Activated T-helper 1 cell treated with anti-CD3 and anti-CD28 coated beads, Interleukin-12 subunit alpha, Interleukin-12 subunit beta, Interleukin-2, Interleukin-4 antibody, amounts not matched to agents 30 ng/mL and 10 ng/mL and 1 ng/mL, durations not matched to agents 14 hours and 24 hours and 36 hours (primary cell): ENCODE results near the gene PPP2R2D. TPM values are rescaled to one million over a fixed set of nuclear protein-coding genes. Genes with fewer than 3 reads are reported as not detected.
"Not testable (repeated sequence)": the region's sequence is repeated elsewhere in the genome, so short reads cannot be mapped to it uniquely, and the experiment has no call there.

Source experiments
- DNase-seq: peaks from one replicate; pipeline ENCODE4 v3.0.0; 2021; ENCODE audit warnings: low spot score
- H3K27ac Mint-ChIP-seq: one replicate; pipeline ENCODE4 v1.8.0; 2021; ENCODE audit warnings: mild to moderate bottlenecking, mixed read lengths
- H3K27me3 Mint-ChIP-seq: one replicate; pipeline ENCODE4 v1.8.0; 2022; ENCODE audit warnings: mild to moderate bottlenecking, moderate library complexity, mixed read lengths; ENCODE audit not compliant: insufficient read depth
- H3K36me3 Mint-ChIP-seq: one replicate; pipeline ENCODE4 v1.8.0; 2021; ENCODE audit warnings: low read depth, mixed read lengths
- H3K4me1 Mint-ChIP-seq: one replicate; pipeline ENCODE4 v1.8.0; 2021; ENCODE audit warnings: low read depth, mixed read lengths
- H3K4me3 Mint-ChIP-seq: one replicate; pipeline ENCODE4 v1.8.0; 2021; ENCODE audit warnings: mild to moderate bottlenecking, moderate library complexity, mixed read lengths
- H3K9me3 Mint-ChIP-seq: one replicate; pipeline ENCODE4 v1.8.0; 2021; ENCODE audit warnings: mixed read lengths
- intact Hi-C: fragments of 100-400 bp; cut with micrococcal nuclease; formaldehyde crosslinking; loops from one replicate; pipeline ENCODE4 v1.15.1; 2024
- total RNA-seq: library from RNA; stranded (reverse); gene quantifications from 2 replicates; pipeline ENCODE4 v1.2.3, GENCODE V29; 2022

Gene PPP2R2D
- total RNA-seq, 1 donor from 2014 or later, result 37.6 TPM

DNA sequence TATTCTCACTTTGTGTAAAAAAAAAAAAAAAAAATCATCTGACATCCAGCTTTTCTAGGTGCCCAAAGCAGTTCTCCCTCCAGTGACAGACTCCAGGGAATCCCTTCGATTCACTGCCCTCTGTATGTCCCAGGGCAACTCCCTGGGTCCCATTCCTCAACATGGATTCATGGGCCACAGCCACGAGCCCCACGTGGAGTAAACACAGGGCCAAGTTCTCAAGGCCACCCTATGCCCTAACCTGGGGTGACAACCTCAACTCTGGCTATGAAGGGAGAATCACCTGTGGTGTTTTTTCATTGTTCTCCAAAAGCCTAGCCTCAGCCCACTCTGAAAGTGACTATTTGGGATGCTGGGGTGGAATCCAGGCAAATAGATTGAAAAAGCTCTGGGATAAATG, 77.6 kb downstream of the PPP2R2D start:
- no peak overlapping the region for H3K27ac Mint-ChIP-seq
- H3K4me1 Mint-ChIP-seq, result peaks cover 68% of the 10 kb centered on the region
- H3K4me3 Mint-ChIP-seq, result peak overlapping the region; percentile 35
- DNase-seq, result no peak
- H3K9me3 Mint-ChIP-seq, result no peaks in the 10 kb centered on the region
- H3K27me3 Mint-ChIP-seq, result peaks cover 6% of the 10 kb centered on the region
- intact Hi-C loops, result no loop called here
- H3K36me3 Mint-ChIP-seq, result peaks cover 11% of the 10 kb centered on the region

DNA sequence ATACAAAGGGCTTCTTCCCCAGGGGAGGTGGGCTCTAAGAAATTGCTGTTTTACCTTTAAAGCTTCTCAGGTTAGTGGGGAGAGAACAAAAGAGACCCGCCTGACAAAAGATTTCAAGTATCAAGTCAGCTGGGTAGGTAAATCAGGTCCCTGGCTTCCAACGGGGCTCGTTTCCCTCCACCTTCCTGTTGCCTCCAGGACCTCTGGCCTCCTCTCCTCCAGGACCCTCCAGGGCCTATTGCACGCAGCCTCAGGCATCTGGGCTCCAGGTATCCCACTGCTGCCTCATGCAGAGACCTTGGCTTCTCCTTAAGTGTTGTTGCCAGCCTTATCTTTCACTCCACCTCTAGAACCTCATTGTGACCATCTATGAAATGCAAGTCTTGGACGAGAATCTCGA, 78.0 kb downstream of the PPP2R2D start:
- Mint-ChIP-seq H3K4me3 (peak overlapping the region; percentile 88), H3K4me1 (peaks cover 64% of the 10 kb centered on the region), H3K9me3 (no peaks in the 10 kb centered on the region), H3K27me3 (peaks cover 8% of the 10 kb centered on the region), H3K27ac (no peak overlapping the region), H3K36me3 (peaks cover 11% of the 10 kb centered on the region)
- intact Hi-C loops, result no loop called here
- DNase-seq, result no peak

DNA sequence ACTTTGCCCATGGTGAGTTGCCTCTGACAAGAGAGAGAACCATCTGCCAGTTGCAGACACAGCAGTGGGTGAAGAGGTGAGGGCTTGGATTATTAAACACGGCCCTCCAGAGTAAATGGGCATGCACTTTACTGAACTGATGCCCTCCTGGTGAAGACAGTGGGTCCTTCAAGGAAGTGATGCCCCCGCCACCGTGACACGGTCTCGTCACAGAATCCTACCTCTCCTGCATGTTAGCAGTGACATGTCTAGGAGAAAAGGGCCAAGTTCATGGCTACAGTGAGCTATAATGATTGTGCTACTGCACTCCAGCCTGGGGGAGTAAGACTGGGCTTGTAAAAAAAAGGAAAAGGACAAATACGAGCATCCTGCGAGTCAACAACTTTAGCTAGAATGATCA, 78.5 kb downstream of the PPP2R2D start:
- Mint-ChIP-seq H3K27ac (peak overlapping the region; percentile 5), H3K36me3 (peaks cover 10% of the 10 kb centered on the region), H3K27me3 (peaks cover 13% of the 10 kb centered on the region), H3K4me3 (peak overlapping the region; percentile 88), H3K9me3 (no peaks in the 10 kb centered on the region), H3K4me1 (peaks cover 59% of the 10 kb centered on the region)
- intact Hi-C loops, result no loop called here
- no peak for DNase-seq

DNA sequence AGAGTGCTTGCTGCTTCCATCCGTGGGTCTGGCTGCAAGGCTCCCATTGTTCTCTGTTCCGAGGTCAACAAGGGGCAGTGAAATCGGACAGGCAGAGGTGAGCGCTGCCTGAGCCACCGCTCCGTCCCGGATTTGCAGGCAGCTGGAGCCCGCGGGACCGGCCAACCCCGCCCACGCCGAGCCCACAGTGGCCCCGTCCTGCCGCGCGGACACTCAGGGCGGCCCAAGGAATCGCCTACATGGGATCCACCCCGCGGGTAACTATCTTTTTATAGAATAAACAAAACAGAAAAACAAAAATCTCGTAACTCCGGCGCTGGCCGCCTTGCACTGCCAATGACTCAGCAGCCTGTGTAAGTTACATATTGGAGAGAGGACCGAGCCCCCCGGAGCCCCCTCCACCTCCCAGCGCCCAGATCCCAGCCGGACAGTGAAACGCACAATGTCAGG, 79.0 kb downstream of the PPP2R2D start:
- Mint-ChIP-seq H3K36me3 (peaks cover 10% of the 10 kb centered on the region), H3K9me3 (no peaks in the 10 kb centered on the region), H3K27ac (peak overlapping the region; percentile 50), H3K4me3 (peak overlapping the region; percentile 88), H3K27me3 (peaks cover 17% of the 10 kb centered on the region), H3K4me1 (peaks cover 54% of the 10 kb centered on the region)
- intact Hi-C loops, result loop anchor here (5.0 to 10.0 kb wide), 2 partner anchors 325 to 467 kb away; partner anchors contain the start of gene STK32C
- DNase-seq, result no peak

DNA sequence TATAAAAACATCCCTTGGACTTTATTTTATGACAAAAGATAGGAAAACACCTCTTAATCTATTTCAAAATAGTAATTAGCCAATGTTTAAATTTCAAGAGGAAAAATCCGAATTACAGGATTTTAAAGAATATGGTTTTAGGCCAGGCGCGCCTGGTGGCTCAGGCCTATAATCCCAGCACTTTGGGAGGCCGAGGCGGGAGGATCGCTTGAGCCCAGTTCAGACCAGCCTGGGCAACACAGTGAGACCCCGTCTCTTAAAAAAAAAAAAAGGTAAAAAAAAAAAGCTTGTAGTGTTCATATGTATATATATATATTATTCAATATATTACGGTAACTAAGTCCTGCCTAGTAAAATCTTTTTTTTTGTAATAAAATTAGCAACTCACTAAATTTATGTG, 79.5 kb downstream of the PPP2R2D start:
- intact Hi-C loops, result loop anchor here (5.0 to 10.0 kb wide), 2 partner anchors 324 to 467 kb away; partner anchors contain the start of gene STK32C
- H3K4me3 Mint-ChIP-seq, result peak overlapping the region; percentile 88
- peaks cover 10% of the 10 kb centered on the region for H3K36me3 Mint-ChIP-seq
- H3K27me3 Mint-ChIP-seq, result peaks cover 22% of the 10 kb centered on the region
- H3K4me1 Mint-ChIP-seq, result peaks cover 49% of the 10 kb centered on the region
- no peaks in the 10 kb centered on the region for H3K9me3 Mint-ChIP-seq
- DNase-seq, result no peak
- peak overlapping the region; percentile 50 for H3K27ac Mint-ChIP-seq

DNA sequence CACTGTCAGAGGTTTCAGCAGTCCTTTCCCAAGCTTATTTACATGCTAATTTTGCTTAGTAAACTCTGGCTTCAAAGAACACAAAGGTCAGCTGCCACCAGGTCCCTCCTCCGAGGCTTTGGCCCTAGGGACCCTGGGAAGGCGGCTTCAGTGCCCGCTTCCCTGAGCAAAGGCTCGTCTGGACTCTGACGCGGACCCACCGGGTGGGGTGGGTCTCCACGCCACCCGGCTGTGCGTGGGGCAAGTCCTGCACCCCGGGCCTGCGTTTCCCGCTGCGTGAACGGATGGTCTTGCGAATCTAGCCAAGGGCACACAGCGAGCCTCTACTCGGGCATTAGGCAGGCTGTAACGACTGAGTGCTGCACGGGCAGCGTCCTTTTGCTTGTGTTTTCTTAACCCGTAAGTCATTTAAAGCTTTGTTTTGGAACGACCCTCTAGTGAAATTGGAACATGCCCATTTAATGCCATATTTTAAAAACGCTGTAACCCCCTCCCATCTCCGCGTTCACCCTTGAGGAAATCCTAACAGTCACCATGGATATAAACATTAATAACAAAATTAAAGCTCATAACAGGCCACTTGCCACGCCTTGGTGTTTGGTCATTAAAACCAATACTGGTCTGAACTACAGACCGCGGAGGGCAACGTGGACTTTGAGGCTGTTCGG, 80.1 kb downstream of the PPP2R2D start:
- Mint-ChIP-seq H3K9me3 (no peaks in the 10 kb centered on the region), H3K36me3 (peaks cover 9% of the 10 kb centered on the region), H3K4me1 (peaks cover 43% of the 10 kb centered on the region), H3K27ac (peak overlapping the region; percentile 36), H3K4me3 (peak overlapping the region; percentile 88), H3K27me3 (peaks cover 25% of the 10 kb centered on the region)
- no peak for DNase-seq
- intact Hi-C loops, result loop anchor here (1.0 to 10.0 kb wide), 3 partner anchors 9 to 466 kb away; partner anchors contain the start of gene STK32C

DNA sequence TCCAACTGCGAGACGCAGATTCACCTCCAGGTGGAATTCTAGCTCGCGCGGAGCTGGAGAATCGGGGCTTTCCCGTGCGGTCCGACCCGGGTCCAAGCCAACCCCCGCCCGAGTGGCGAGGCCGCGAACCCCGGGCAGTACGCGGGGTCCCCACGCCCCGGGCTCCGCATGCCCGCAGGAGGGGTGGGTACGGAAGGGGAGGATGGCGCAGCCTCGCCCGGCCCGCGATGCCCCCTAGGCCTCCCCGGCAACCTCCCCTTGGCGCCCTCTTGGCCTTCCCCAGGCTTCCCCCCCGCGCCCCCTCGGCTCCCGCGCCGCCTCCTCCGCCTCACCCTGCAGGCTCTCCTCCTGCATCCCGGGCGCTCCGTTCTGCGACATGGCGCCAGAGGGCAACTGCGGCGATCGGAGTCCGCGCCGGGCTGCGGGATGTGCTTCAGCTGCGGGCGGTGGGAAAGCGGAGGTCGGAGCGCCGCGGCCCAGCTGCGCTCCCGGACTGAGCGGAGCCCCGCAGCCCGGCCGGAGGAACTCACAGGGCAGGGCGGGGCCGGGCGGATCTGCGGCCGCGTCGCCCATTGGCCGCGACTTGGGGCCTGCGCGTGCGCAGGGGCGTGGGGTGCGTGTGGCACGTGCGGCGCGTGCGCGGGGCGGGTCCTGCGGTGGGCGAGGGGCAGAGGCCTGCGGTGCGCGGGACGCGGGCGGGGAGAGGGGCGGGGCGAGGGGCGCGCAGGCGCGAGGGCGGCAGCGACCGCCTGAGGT, 80.8 kb downstream of the PPP2R2D start, which contains the start of gene BNIP3:
Gene BNIP3 (minus strand): TSS at position 495 of the 756 bp plus-strand sequence. CDS start 117 bp downstream, at position 378.
- H3K4me3 Mint-ChIP-seq, result peak within 1 kb of the TSS; percentile 88
- intact Hi-C loops, result loop anchor here (1.0 to 10.0 kb wide), 5 partner anchors 9 to 466 kb away; partner anchors contain the start of gene STK32C
- H3K9me3 Mint-ChIP-seq, result no peaks in the 10 kb centered on the region
- peak; percentile 90 for DNase-seq
- peak within 1 kb of the TSS; percentile 48 for H3K27ac Mint-ChIP-seq
- peaks cover 36% of the 10 kb centered on the region for H3K4me1 Mint-ChIP-seq
- peaks cover 25% of the 10 kb centered on the region for H3K27me3 Mint-ChIP-seq
- peaks cover 2% of the 10 kb centered on the region for H3K36me3 Mint-ChIP-seq

DNA sequence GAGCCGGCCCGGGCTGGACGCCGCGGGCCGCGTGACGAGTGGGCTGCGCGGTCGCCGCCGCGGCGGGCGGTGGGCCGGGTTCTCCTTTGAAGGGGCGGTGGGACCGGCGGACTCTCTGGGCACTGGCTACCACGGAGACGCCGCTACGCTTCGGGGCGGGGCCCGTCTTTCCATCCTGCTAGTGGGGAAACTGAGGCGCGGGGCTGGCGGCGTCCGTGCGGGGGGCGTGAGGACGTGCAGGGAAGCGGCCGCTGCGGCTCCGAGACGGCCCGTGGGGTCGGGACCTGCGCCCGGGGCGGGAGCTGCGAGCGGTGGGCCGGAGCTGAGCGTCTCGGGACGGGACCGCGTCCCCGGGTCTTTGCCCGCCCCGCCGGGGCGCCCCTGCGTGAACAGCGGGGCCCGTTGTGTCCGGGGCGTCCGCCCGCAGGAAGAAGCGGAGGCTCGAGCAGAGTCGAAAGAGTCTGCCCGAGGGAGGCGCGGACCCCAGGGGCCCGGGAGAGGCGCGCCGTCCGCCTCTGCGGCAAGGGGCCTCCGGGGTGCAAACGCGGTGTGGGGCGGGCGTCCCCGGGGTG, 81.5 kb downstream of the PPP2R2D start:
- Mint-ChIP-seq H3K9me3 (no peaks in the 10 kb centered on the region), H3K36me3 (peaks cover 2% of the 10 kb centered on the region), H3K4me3 (peak overlapping the region; percentile 72), H3K27ac (no peak overlapping the region), H3K4me1 (peaks cover 29% of the 10 kb centered on the region), H3K27me3 (peaks cover 29% of the 10 kb centered on the region)
- DNase-seq, result no peak
- intact Hi-C loops, result loop anchor here (1.0 to 10.0 kb wide), 4 partner anchors 53 to 465 kb away; partner anchors contain the start of gene STK32C

DNA sequence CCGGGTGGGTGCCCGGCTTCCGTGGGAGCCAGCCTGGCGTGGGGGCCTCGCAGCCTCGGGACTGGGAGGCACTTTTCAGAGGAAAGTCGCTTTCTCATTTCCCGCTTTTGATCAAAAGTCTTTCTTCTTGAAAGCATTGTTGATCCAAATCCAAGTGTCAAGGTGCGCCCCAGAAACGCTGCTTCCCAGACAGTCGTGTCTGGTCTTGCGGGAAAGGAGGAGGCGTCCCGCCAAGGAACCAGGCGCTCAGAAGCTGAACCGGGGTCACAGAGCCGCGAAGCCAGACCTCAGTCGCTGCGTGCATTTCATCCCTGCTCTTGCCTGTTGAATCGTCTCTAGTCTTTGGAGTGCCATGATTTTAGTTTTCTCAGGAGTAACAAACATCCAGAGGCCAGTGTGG, 82.0 kb downstream of the PPP2R2D start:
- intact Hi-C loops, result loop anchor here (1.0 to 10.0 kb wide), 4 partner anchors 54 to 465 kb away; partner anchors contain the start of gene STK32C
- peaks cover 29% of the 10 kb centered on the region for H3K27me3 Mint-ChIP-seq
- peaks cover 2% of the 10 kb centered on the region for H3K36me3 Mint-ChIP-seq
- H3K9me3 Mint-ChIP-seq, result no peaks in the 10 kb centered on the region
- H3K4me1 Mint-ChIP-seq, result peaks cover 24% of the 10 kb centered on the region
- peak overlapping the region; percentile 70 for H3K4me3 Mint-ChIP-seq
- DNase-seq, result no peak
- peak overlapping the region; percentile 23 for H3K27ac Mint-ChIP-seq

DNA sequence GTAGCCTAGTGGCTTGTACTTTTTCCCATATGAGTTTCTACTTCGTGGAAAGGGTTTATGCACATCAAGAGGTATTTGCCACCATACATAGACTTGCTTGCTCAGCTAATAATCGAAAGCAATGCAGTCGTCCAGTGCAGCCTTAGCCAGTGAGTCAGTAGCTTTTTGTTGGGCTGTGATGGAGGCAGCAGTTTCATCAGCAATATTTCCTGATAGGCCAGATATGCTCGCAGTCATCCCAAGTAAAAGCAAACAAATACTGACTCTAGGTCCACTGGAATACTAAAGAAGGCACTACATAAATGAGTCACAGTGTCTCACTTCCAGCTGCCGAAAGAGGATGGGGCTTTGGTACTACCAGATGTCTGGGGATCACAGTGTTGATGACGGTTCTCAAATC, 83.0 kb downstream of the PPP2R2D start:
- no peak for DNase-seq
- peaks cover 14% of the 10 kb centered on the region for H3K4me1 Mint-ChIP-seq
- peak overlapping the region; percentile 70 for H3K4me3 Mint-ChIP-seq
- H3K27ac Mint-ChIP-seq, result no peak overlapping the region
- peaks cover 29% of the 10 kb centered on the region for H3K27me3 Mint-ChIP-seq
- H3K36me3 Mint-ChIP-seq, result peaks cover 2% of the 10 kb centered on the region
- intact Hi-C loops, result loop anchor here (2.0 to 10.0 kb wide), 3 partner anchors 55 to 464 kb away; partner anchors contain the start of gene STK32C
- no peaks in the 10 kb centered on the region for H3K9me3 Mint-ChIP-seq

DNA sequence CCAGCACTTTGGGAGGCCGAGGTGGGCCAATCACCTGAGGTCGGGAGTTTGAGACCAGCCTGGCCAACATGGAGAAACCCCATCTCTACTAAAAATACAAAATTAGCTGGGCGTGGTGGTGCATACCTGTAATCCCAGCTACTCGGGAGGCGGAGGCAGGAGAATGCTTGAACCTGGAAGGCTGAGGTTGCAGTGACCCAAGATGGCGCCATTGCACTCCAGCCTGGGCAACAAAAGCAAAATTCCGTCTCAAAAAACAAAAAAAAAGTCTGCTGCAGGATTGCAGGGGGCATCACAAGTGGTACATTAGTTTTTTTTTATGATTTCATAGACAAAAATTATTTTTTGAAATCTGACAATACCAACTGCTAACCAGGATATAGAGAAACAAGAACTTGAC, 86.0 kb downstream of the PPP2R2D start:
- H3K9me3 Mint-ChIP-seq, H3K36me3 Mint-ChIP-seq, H3K27ac Mint-ChIP-seq, H3K4me3 Mint-ChIP-seq, H3K4me1 Mint-ChIP-seq, DNase-seq: not testable (repeated sequence)
- intact Hi-C loops, result loop anchor here (10.0 kb wide), 1 partner anchor 318 kb away; the partner anchor contains the start of gene STK32C
- peaks cover 31% of the 10 kb centered on the region for H3K27me3 Mint-ChIP-seq

DNA sequence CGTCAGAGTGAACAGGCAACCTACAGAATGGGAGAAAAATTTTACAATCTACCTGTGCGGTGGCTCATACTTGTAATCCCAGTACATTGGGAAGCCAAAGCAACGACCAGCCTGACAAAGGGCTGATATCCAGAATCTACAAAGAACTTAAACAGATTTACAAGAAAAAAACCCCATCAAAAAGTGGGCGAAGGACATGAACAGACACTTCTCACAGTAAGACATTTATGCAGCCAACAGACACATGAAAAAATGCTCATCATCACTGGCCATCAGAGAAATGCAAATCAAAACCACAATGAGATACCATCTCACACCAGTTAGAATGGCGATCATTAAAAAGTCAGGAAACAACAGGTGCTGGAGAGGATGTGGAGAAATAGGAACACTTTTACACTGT, 86.5 kb downstream of the PPP2R2D start:
- intact Hi-C loops, result loop anchor here (10.0 kb wide), 1 partner anchor 318 kb away; the partner anchor contains the start of gene STK32C
- peaks cover 31% of the 10 kb centered on the region for H3K27me3 Mint-ChIP-seq

More for the DNA sequence above, 86.5 kb downstream of the PPP2R2D start:
- not testable (repeated sequence) for DNase-seq, H3K4me1 Mint-ChIP-seq, H3K27ac Mint-ChIP-seq, H3K4me3 Mint-ChIP-seq, H3K9me3 Mint-ChIP-seq, H3K36me3 Mint-ChIP-seq
